GM23338 (cell line): Measurements from ENCODE around the gene SIGLEC9. TPM values are rescaled to one million over a fixed set of nuclear protein-coding genes. Genes with fewer than 3 reads are reported as not detected.

Experiments used
- ATAC-seq: fragments of 200-7000 bp; cut with Tn5 transposase; 3 replicates; pipeline ENCODE4 v1.9.1; 2020
- DNase-seq: peaks from one replicate; pipeline ENCODE4 v3.0.0-alpha.2; 2015; ENCODE audit warnings: low spot score
- H2AFZ ChIP-seq: fragments of 200-600 bp; sonication (generic); 2 replicates; pipeline ENCODE4 v1.8.0; 2016; ENCODE audit warnings: antibody characterized with exemption, mild to moderate bottlenecking, moderate library complexity
- H3F3A ChIP-seq: fragments of 200-600 bp; sonication (generic); replicated peaks from 2 replicates; pipeline ENCODE4 v1.8.0; 2017; ENCODE audit warnings: antibody characterized with exemption, mixed run types, low read depth
- H3K27ac ChIP-seq: fragments of 200-600 bp; sonication (generic); 2 replicates; pipeline ENCODE4 v1.6.1; 2016; ENCODE audit warnings: low read depth
- H3K27me3 ChIP-seq: fragments of 200-600 bp; sonication (generic); 2 replicates; pipeline ENCODE4 v1.8.0; 2016; ENCODE audit warnings: mild to moderate bottlenecking, mixed run types, moderate library complexity; ENCODE audit not compliant: insufficient read depth
- H3K36me3 ChIP-seq: fragments of 200-600 bp; sonication (generic); 2 replicates; pipeline ENCODE4 v1.8.0; 2016; ENCODE audit warnings: mild to moderate bottlenecking; ENCODE audit not compliant: insufficient read depth
- H3K4me1 ChIP-seq: fragments of 200-600 bp; sonication (generic); 2 replicates; pipeline ENCODE4 v1.8.0; 2016; ENCODE audit warnings: mild to moderate bottlenecking, moderate library complexity; ENCODE audit not compliant: insufficient read depth
- H3K4me2 ChIP-seq: fragments of 200-600 bp; sonication (generic); 2 replicates; pipeline ENCODE4 v1.7.1; 2017; ENCODE audit warnings: mixed run types
- H3K4me3 ChIP-seq: fragments of 200-600 bp; sonication (generic); 2 replicates; pipeline ENCODE4 v1.6.1; 2016; ENCODE audit warnings: mixed run types
- H3K79me2 ChIP-seq: fragments of 200-600 bp; sonication (generic); replicated peaks from 2 replicates; pipeline ENCODE4 v1.8.0; 2017; ENCODE audit warnings: mild to moderate bottlenecking; ENCODE audit not compliant: insufficient read depth
- H3K9me2 ChIP-seq: fragments of 200-600 bp; sonication (generic); 2 replicates; pipeline ENCODE4 v1.8.0; 2017; ENCODE audit not compliant: insufficient read depth
- H4K20me1 ChIP-seq: fragments of 200-600 bp; sonication (generic); replicated peaks from 2 replicates; pipeline ENCODE4 v1.8.0; 2017; ENCODE audit warnings: mild to moderate bottlenecking; ENCODE audit not compliant: insufficient read depth
- H3K27ac Mint-ChIP-seq: 2 replicates; pipeline ENCODE4 v1.8.0; 2020; ENCODE audit warnings: inconsistent platforms, mild to moderate bottlenecking, moderate library complexity, mixed read lengths
- H3K27me3 Mint-ChIP-seq: 3 replicates; pipeline ENCODE4 v1.8.0; 2022; ENCODE audit warnings: low read depth, mild to moderate bottlenecking, moderate library complexity, mixed read lengths, inconsistent platforms; ENCODE audit not compliant: insufficient read depth, poor library complexity
- H3K36me3 Mint-ChIP-seq: 3 replicates; pipeline ENCODE4 v1.8.0; 2021; ENCODE audit warnings: low read depth, mild to moderate bottlenecking, inconsistent platforms, moderate library complexity, mixed read lengths
- H3K4me1 Mint-ChIP-seq: 3 replicates; pipeline ENCODE4 v1.8.0; 2020; ENCODE audit warnings: mild to moderate bottlenecking, inconsistent platforms, mixed read lengths
- H3K4me3 Mint-ChIP-seq: 3 replicates; pipeline ENCODE4 v1.8.0; 2021; ENCODE audit warnings: moderate library complexity, mild to moderate bottlenecking, inconsistent platforms, mixed read lengths
- H3K9me3 Mint-ChIP-seq: 3 replicates; pipeline ENCODE4 v1.8.0; 2020; ENCODE audit warnings: moderate library complexity, mild to moderate bottlenecking, inconsistent platforms, mixed read lengths
- CREB1 ChIP-seq: fragments of 250-450 bp; sonication (Bioruptor Pico); IDR thresholded peaks from 2 replicates; pipeline ENCODE4 v1.5.0; 2020; ENCODE audit warnings: low read depth, mild to moderate bottlenecking, moderate library complexity
- EZH2 ChIP-seq: fragments of 200-600 bp; sonication (generic); IDR thresholded peaks from one replicate; pipeline ENCODE4 v1.8.0; 2017; ENCODE audit warnings: antibody characterized with exemption, mild to moderate bottlenecking, low read depth; ENCODE audit not compliant: unreplicated experiment
- EZH2phosphoT487 ChIP-seq: fragments of 200-600 bp; sonication (generic); IDR thresholded peaks from one replicate; pipeline ENCODE4 v1.8.1; 2018; ENCODE audit warnings: antibody characterized with exemption; ENCODE audit not compliant: unreplicated experiment
- JUNB ChIP-seq: IDR thresholded peaks from one replicate; pipeline ENCODE4 v1.6.1; 2016; ENCODE audit warnings: antibody characterized with exemption; ENCODE audit not compliant: unreplicated experiment
- POLR2AphosphoS5 ChIP-seq: IDR thresholded peaks from 2 replicates; pipeline ENCODE4 v1.6.1; 2016; ENCODE audit warnings: antibody characterized with exemption, low read depth
- STAT1 ChIP-seq: IDR thresholded peaks from one replicate; pipeline ENCODE4 v1.6.1; 2016; ENCODE audit warnings: antibody characterized with exemption; ENCODE audit not compliant: unreplicated experiment
- ZNF114 ChIP-seq: fragments of 250-450 bp; sonication (Bioruptor Pico); IDR thresholded peaks from 2 replicates; pipeline ENCODE4 v1.5.0; 2020; ENCODE audit warnings: mild to moderate bottlenecking, moderate library complexity
- ZNF331 ChIP-seq: fragments of 250-450 bp; sonication (Bioruptor Pico); IDR thresholded peaks from 2 replicates; pipeline ENCODE4 v1.5.0; 2020; ENCODE audit warnings: low read depth, mild to moderate bottlenecking, moderate library complexity
- polyA plus RNA-seq: library from polyadenylated mRNA; unstranded; fragments of >200 nt; fragmentation: Nextera tagmentation; extraction: Ambion mirVana; gene quantifications from 2 replicates; pipeline ENCODE4 v1.2.1, GENCODE V29; 2016
- total RNA-seq: library from RNA; depleted of rRNA; stranded (reverse); fragments of >200 nt; shearing (Covaris generic); gene quantifications from 2 replicates; pipeline ENCODE4 v1.2.3, GENCODE V29; 2014
- TF ChIP-seq, protein P1 (sequence below): IDR thresholded peaks from 2 replicates; pipeline ENCODE4 v1.6.1; 2016; ENCODE audit warnings: antibody characterized with exemption
- TF ChIP-seq, protein P2 (sequence below): fragments of 250-450 bp; sonication (Bioruptor Pico); IDR thresholded peaks from 2 replicates; pipeline ENCODE4 v1.5.0; 2020; ENCODE audit warnings: mild to moderate bottlenecking, moderate library complexity
- TF ChIP-seq, protein P3 (sequence below): IDR thresholded peaks from one replicate; pipeline ENCODE4 v1.6.1; 2018; ENCODE audit warnings: antibody characterized with exemption; ENCODE audit not compliant: unreplicated experiment

The SIGLEC9 gene
- total and polyA plus RNA-seq, 2 experiments from 2014 or later, result not detected

DNA sequence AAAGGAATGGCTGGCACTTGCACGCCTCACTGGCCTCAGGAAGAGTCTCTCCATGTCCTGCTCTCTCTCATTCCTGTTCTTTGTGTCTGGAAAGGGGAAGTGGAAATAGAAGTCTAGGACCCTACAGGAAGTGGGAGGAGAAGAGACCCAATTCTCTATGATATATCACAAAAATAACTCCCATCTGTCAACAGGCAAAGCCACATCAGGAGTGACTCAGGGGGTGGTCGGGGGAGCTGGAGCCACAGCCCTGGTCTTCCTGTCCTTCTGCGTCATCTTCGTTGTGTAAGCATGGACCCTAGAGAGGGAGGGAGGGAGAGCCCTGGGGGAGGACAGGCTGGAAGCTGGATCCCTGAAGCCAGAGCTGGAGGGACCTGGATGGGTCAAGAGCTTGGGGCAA is 3.0 kb downstream of the SIGLEC9 start:
- H4K20me1 ChIP-seq, result no peaks in the 10 kb centered on the region
- Mint-ChIP-seq H3K27me3 (peaks cover 15% of the 10 kb centered on the region), H3K27ac (no peak overlapping the region), H3K4me1 (no peaks in the 10 kb centered on the region), H3K9me3 (no peaks in the 10 kb centered on the region; the same call in 2 of the 3 replicates), H3K4me3 (no peak overlapping the region), H3K36me3 (no peaks in the 10 kb centered on the region; the same call in 2 of the 3 replicates)
- H3K4me3 ChIP-seq, result no peak overlapping the region
- DNase-seq (no peak), ATAC-seq (no peak)
- TF ChIP-seq, protein P1, sequence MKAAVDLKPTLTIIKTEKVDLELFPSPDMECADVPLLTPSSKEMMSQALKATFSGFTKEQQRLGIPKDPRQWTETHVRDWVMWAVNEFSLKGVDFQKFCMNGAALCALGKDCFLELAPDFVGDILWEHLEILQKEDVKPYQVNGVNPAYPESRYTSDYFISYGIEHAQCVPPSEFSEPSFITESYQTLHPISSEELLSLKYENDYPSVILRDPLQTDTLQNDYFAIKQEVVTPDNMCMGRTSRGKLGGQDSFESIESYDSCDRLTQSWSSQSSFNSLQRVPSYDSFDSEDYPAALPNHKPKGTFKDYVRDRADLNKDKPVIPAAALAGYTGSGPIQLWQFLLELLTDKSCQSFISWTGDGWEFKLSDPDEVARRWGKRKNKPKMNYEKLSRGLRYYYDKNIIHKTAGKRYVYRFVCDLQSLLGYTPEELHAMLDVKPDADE, result no peak
- TF ChIP-seq, protein P2, sequence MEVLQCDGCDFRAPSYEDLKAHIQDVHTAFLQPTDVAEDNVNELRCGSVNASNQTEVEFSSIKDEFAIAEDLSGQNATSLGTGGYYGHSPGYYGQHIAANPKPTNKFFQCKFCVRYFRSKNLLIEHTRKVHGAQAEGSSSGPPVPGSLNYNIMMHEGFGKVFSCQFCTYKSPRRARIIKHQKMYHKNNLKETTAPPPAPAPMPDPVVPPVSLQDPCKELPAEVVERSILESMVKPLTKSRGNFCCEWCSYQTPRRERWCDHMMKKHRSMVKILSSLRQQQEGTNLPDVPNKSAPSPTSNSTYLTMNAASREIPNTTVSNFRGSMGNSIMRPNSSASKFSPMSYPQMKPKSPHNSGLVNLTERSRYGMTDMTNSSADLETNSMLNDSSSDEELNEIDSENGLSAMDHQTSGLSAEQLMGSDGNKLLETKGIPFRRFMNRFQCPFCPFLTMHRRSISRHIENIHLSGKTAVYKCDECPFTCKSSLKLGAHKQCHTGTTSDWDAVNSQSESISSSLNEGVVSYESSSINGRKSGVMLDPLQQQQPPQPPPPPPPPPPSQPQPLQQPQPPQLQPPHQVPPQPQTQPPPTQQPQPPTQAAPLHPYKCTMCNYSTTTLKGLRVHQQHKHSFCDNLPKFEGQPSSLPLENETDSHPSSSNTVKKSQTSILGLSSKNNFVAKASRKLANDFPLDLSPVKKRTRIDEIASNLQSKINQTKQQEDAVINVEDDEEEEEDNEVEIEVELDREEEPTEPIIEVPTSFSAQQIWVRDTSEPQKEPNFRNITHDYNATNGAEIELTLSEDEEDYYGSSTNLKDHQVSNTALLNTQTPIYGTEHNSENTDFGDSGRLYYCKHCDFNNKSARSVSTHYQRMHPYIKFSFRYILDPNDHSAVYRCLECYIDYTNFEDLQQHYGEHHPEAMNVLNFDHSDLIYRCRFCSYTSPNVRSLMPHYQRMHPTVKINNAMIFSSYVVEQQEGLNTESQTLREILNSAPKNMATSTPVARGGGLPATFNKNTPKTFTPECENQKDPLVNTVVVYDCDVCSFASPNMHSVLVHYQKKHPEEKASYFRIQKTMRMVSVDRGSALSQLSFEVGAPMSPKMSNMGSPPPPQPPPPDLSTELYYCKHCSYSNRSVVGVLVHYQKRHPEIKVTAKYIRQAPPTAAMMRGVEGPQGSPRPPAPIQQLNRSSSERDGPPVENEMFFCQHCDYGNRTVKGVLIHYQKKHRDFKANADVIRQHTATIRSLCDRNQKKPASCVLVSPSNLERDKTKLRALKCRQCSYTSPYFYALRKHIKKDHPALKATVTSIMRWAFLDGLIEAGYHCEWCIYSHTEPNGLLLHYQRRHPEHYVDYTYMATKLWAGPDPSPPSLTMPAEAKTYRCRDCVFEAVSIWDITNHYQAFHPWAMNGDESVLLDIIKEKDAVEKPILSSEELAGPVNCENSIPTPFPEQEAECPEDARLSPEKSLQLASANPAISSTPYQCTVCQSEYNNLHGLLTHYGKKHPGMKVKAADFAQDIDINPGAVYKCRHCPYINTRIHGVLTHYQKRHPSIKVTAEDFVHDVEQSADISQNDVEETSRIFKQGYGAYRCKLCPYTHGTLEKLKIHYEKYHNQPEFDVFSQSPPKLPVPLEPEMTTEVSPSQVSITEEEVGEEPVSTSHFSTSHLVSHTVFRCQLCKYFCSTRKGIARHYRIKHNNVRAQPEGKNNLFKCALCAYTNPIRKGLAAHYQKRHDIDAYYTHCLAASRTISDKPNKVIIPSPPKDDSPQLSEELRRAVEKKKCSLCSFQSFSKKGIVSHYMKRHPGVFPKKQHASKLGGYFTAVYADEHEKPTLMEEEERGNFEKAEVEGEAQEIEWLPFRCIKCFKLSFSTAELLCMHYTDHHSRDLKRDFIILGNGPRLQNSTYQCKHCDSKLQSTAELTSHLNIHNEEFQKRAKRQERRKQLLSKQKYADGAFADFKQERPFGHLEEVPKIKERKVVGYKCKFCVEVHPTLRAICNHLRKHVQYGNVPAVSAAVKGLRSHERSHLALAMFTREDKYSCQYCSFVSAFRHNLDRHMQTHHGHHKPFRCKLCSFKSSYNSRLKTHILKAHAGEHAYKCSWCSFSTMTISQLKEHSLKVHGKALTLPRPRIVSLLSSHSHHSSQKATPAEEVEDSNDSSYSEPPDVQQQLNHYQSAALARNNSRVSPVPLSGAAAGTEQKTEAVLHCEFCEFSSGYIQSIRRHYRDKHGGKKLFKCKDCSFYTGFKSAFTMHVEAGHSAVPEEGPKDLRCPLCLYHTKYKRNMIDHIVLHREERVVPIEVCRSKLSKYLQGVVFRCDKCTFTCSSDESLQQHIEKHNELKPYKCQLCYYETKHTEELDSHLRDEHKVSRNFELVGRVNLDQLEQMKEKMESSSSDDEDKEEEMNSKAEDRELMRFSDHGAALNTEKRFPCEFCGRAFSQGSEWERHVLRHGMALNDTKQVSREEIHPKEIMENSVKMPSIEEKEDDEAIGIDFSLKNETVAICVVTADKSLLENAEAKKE (CRISPR knock-in tag), result no peak
- TF ChIP-seq ZNF331, result no peak
- TF ChIP-seq ZNF114 (CRISPR knock-in tag), result no peak
- no peak for TF ChIP-seq CREB1 (CRISPR knock-in tag)
- no peak for TF ChIP-seq EZH2phosphoT487
- TF ChIP-seq POLR2AphosphoS5, result no peak
- TF ChIP-seq STAT1, result no peak
- TF ChIP-seq, protein P3, sequence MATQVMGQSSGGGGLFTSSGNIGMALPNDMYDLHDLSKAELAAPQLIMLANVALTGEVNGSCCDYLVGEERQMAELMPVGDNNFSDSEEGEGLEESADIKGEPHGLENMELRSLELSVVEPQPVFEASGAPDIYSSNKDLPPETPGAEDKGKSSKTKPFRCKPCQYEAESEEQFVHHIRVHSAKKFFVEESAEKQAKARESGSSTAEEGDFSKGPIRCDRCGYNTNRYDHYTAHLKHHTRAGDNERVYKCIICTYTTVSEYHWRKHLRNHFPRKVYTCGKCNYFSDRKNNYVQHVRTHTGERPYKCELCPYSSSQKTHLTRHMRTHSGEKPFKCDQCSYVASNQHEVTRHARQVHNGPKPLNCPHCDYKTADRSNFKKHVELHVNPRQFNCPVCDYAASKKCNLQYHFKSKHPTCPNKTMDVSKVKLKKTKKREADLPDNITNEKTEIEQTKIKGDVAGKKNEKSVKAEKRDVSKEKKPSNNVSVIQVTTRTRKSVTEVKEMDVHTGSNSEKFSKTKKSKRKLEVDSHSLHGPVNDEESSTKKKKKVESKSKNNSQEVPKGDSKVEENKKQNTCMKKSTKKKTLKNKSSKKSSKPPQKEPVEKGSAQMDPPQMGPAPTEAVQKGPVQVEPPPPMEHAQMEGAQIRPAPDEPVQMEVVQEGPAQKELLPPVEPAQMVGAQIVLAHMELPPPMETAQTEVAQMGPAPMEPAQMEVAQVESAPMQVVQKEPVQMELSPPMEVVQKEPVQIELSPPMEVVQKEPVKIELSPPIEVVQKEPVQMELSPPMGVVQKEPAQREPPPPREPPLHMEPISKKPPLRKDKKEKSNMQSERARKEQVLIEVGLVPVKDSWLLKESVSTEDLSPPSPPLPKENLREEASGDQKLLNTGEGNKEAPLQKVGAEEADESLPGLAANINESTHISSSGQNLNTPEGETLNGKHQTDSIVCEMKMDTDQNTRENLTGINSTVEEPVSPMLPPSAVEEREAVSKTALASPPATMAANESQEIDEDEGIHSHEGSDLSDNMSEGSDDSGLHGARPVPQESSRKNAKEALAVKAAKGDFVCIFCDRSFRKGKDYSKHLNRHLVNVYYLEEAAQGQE, result no peak
- no peak for TF ChIP-seq EZH2
- TF ChIP-seq JUNB, result no peak
- no peak overlapping the region for H3K27ac ChIP-seq
- no peak overlapping the region for H2AFZ ChIP-seq
- H3K9me2 ChIP-seq, result no peaks in the 10 kb centered on the region
- H3K4me1 ChIP-seq, result no peaks in the 10 kb centered on the region
- no peaks in the 10 kb centered on the region for H3F3A ChIP-seq
- no peaks in the 10 kb centered on the region for H3K36me3 ChIP-seq
- H3K4me2 ChIP-seq, result no peak overlapping the region
- no peaks in the 10 kb centered on the region for H3K27me3 ChIP-seq
- H3K79me2 ChIP-seq, result no peaks in the 10 kb centered on the region
